ENCODE results near the gene FAM50A.

FAM50A gene

GRCh38 chrX:154417157-154417556 lies 26.8 kb upstream of the FAM50A start:
- no peak for DNase-seq

- DNase-seq, result no peak
These were observed 24.8 kb upstream of the FAM50A start for GRCh38 chrX:154419189-154419588.

GRCh38 chrX:154419688-154420401 lies 24.1 kb upstream of the FAM50A start:
- no peak for DNase-seq

- no peak for DNase-seq
These were observed 23.6 kb upstream of the FAM50A start for GRCh38 chrX:154420402-154420756.

- DNase-seq, result no peak
These were observed 16.8 kb upstream of the FAM50A start for GRCh38 chrX:154426916-154427770.

- DNase-seq, result peak; percentile 59
These were observed 15.5 kb upstream of the FAM50A start, which contains the start of gene ATP6AP1 for GRCh38 chrX:154428176-154429171. Gene ATP6AP1 (plus strand): TSS chrX:154428677. CDS start chrX:154428693, 16 bp downstream.

- DNase-seq, result no peak
These were observed 14.2 kb upstream of the FAM50A start for GRCh38 chrX:154429711-154430110.

GRCh38 chrX:154430479-154430878 lies 13.5 kb upstream of the FAM50A start:
- no peak for DNase-seq

- DNase-seq, result no peak
These were observed 13.0 kb upstream of the FAM50A start for GRCh38 chrX:154430916-154431315.

- no peak for DNase-seq
These were observed 12.6 kb upstream of the FAM50A start for GRCh38 chrX:154431341-154431740.

- no peak for DNase-seq
These were observed 11.7 kb upstream of the FAM50A start for GRCh38 chrX:154432210-154432609.

GRCh38 chrX:154433605-154434004 lies 10.3 kb upstream of the FAM50A start:
- DNase-seq, result no peak

GRCh38 chrX:154434394-154435168 lies 9.4 kb upstream of the FAM50A start:
- DNase-seq, result no peak

- DNase-seq, result no peak
These were observed 8.7 kb upstream of the FAM50A start for GRCh38 chrX:154435171-154435733.

- DNase-seq, result no peak
These were observed 7.5 kb upstream of the FAM50A start for GRCh38 chrX:154436374-154436982.

- no peak for DNase-seq
These were observed 6.8 kb upstream of the FAM50A start, which contains the start of gene GDI1 for GRCh38 chrX:154436983-154437752. Gene GDI1 (plus strand): TSS chrX:154437154. CDS start chrX:154437255, 101 bp downstream.

GRCh38 chrX:154437971-154438893 lies 5.7 kb upstream of the FAM50A start:
- DNase-seq, result no peak

- no peak for DNase-seq
These were observed 4.1 kb upstream of the FAM50A start for GRCh38 chrX:154439841-154440240.

All from kidney glomerular epithelial cell (primary cell).